H1 (cell line): Measurements from ENCODE around the gene LIN37. TPM values are rescaled to one million over a fixed set of nuclear protein-coding genes. Genes with fewer than 3 reads are reported as not detected.

Experiments used
- CTCF ChIA-PET: fragments of 300-600 bp; sonication (Branson Sonifier 250); formaldehyde crosslinking; loops from one replicate; lab custom pipeline; 2021; ENCODE audit not compliant: partially characterized antibody; lab: Charles Lee
- POLR2A ChIA-PET: fragments of 300-600 bp; sonication (Branson Sonifier 250); formaldehyde crosslinking; loops from one replicate; lab custom pipeline; 2021; ENCODE audit warnings: inconsistent platforms; ENCODE audit not compliant: partially characterized antibody; lab: Charles Lee
- DNase-seq, 2 experiments: peaks; one replicate each; pipeline versions ENCODE4 v3.0.0 to v3.0.0-alpha.2; 2010 to 2022; ENCODE audit warnings: low spot score in 2 of 2, low read depth in 1 of 2, mixed read lengths in 1 of 2
- FAIRE-seq: peaks from 2 replicates; lab custom pipeline; 2011; peaks lifted over from hg19 to GRCh38; lab: Jason Lieb, UNC
- H2AFZ ChIP-seq: 2 replicates; pipeline ENCODE4 v1.8.1; 2012; ENCODE audit warnings: low read length, inconsistent platforms
- H2AK5ac ChIP-seq: 2 replicates; pipeline ENCODE4 v1.6.1; 2013; ENCODE audit warnings: low read depth, low read length
- H2BK120ac ChIP-seq: replicated peaks from 2 replicates; pipeline ENCODE3; 2013; ENCODE audit warnings: low read depth, low read length, inconsistent platforms
- H2BK12ac ChIP-seq: 2 replicates; pipeline ENCODE4 v1.6.1; 2013; ENCODE audit warnings: low read depth, low read length
- H2BK15ac ChIP-seq: 2 replicates; pipeline ENCODE4 v1.6.1; 2013; ENCODE audit warnings: low read length
- H2BK20ac ChIP-seq: 2 replicates; pipeline ENCODE4 v1.6.1; 2013; ENCODE audit warnings: low read length
- H2BK5ac ChIP-seq: 2 replicates; pipeline ENCODE4 v1.6.1; 2013; ENCODE audit warnings: low read depth, low read length
- H3K14ac ChIP-seq: 2 replicates; pipeline ENCODE4 v1.6.1; 2013; ENCODE audit warnings: inconsistent platforms; ENCODE audit not compliant: insufficient read length
- H3K18ac ChIP-seq: 2 replicates; pipeline ENCODE4 v1.6.1; 2013; ENCODE audit warnings: low read length; ENCODE audit errors: extremely low read depth
- H3K23ac ChIP-seq: 2 replicates; pipeline ENCODE4 v1.6.1; 2013; ENCODE audit warnings: inconsistent platforms; ENCODE audit not compliant: insufficient read length
- H3K23me2 ChIP-seq: 2 replicates; pipeline ENCODE4 v1.6.1; 2013; ENCODE audit warnings: low read depth, low read length
- H3K27ac ChIP-seq: 2 replicates; pipeline ENCODE4 v1.6.1; 2011; ENCODE audit warnings: low read depth, low read length, inconsistent platforms
- H3K27me3 ChIP-seq, 4 experiments: replicated peaks in 1 of 4; 1 replicate in 1 of 4; 2 replicates in 3 of 4; pipeline versions ENCODE4 v1.6.1 to v1.8.1; 2011 to 2013; ENCODE audit warnings: low read length in 3 of 4, mild to moderate bottlenecking in 3 of 4, inconsistent platforms in 2 of 4, mixed read lengths in 2 of 4, moderate library complexity in 1 of 4; ENCODE audit not compliant: control insufficient read depth in 3 of 4, insufficient read depth in 3 of 4; ENCODE audit errors: extremely low read depth in 1 of 4
- H3K36me3 ChIP-seq, 4 experiments: 2 replicates each; pipeline versions ENCODE4 v1.6.1 to v1.8.1; 2011 to 2013; ENCODE audit warnings: mild to moderate bottlenecking in 4 of 4, low read length in 3 of 4, moderate library complexity in 2 of 4, control low read depth in 1 of 4, inconsistent platforms in 1 of 4; ENCODE audit not compliant: insufficient read depth in 4 of 4, control insufficient read depth in 2 of 4
- H3K4ac ChIP-seq: replicated peaks from 2 replicates; pipeline ENCODE3; 2013; ENCODE audit warnings: low read length, low read depth, mixed read lengths, inconsistent platforms; ENCODE audit not compliant: insufficient read length
- H3K4me1 ChIP-seq, 4 experiments: replicated peaks in 1 of 4; 1 replicate in 1 of 4; 2 replicates in 3 of 4; pipeline versions ENCODE4 v1.6.1 to v1.8.1; 2011 to 2013; ENCODE audit warnings: low read length in 3 of 4, inconsistent platforms in 2 of 4, mixed read lengths in 1 of 4; ENCODE audit not compliant: insufficient read depth in 4 of 4, control insufficient read depth in 3 of 4
- H3K4me2 ChIP-seq, 2 experiments: 2 replicates each; pipeline versions ENCODE4 v1.6.1 to v1.8.1; 2011 to 2013; ENCODE audit warnings: low read depth in 2 of 2, low read length in 2 of 2, control low read depth in 1 of 2, inconsistent platforms in 1 of 2, mild to moderate bottlenecking in 1 of 2; ENCODE audit not compliant: insufficient read depth in 1 of 2
- H3K4me3 ChIP-seq, 4 experiments: fragments of 200-600, 300-600 bp in 1 of 4; sonication (generic), shearing (Covaris generic), sonication (Bioruptor Twin) in 1 of 4; 2 replicates each; pipeline versions ENCODE4 v1.5.1 to v1.8.1; 2011 to 2016; ENCODE audit warnings: low read length in 4 of 4, low read depth in 3 of 4, control low read depth in 2 of 4, inconsistent platforms in 2 of 4, mild to moderate bottlenecking in 2 of 4, mixed read lengths in 1 of 4, moderate library complexity in 1 of 4; ENCODE audit not compliant: insufficient read depth in 2 of 4; ENCODE audit errors: extremely low read depth in 1 of 4
- H3K56ac ChIP-seq: replicated peaks from 2 replicates; pipeline ENCODE3; 2013; ENCODE audit warnings: low read depth, mild to moderate bottlenecking, mixed read lengths, low read length, inconsistent platforms; ENCODE audit not compliant: insufficient read length
- H3K79me1 ChIP-seq: 2 replicates; pipeline ENCODE4 v1.6.1; 2013; ENCODE audit warnings: low read depth, low read length, control low read depth
- H3K79me2 ChIP-seq, 2 experiments: 2 replicates each; pipeline versions ENCODE4 v1.6.1 to v1.8.1; 2012 to 2013; ENCODE audit warnings: low read length in 2 of 2, mild to moderate bottlenecking in 2 of 2, inconsistent platforms in 1 of 2; ENCODE audit not compliant: insufficient read depth in 2 of 2, control insufficient read depth in 1 of 2
- H3K9ac ChIP-seq, 4 experiments: replicated peaks in 1 of 4; 1 replicate in 1 of 4; 2 replicates in 3 of 4; pipeline versions ENCODE4 v1.6.1 to v1.8.1; 2011 to 2013; ENCODE audit warnings: low read depth in 3 of 4, low read length in 3 of 4, control low read depth in 2 of 4, mild to moderate bottlenecking in 2 of 4, moderate library complexity in 2 of 4, inconsistent platforms in 1 of 4; ENCODE audit errors: extremely low read depth in 1 of 4
- H3K9me3 ChIP-seq, 2 experiments: 2 replicates each; pipeline versions ENCODE4 v1.6.1 to v1.8.1; 2012 to 2013; ENCODE audit warnings: mild to moderate bottlenecking in 2 of 2, moderate library complexity in 2 of 2, control low read depth in 1 of 2, inconsistent platforms in 1 of 2, low read depth in 1 of 2, low read length in 1 of 2, mixed read lengths in 1 of 2; ENCODE audit not compliant: insufficient read depth in 2 of 2
- H4K20me1 ChIP-seq, 2 experiments: replicated peaks in 1 of 2; 2 replicates each; pipeline versions ENCODE3 to v1.8.1; 2011 to 2013; ENCODE audit warnings: inconsistent platforms in 2 of 2, low read length in 2 of 2, mild to moderate bottlenecking in 1 of 2; ENCODE audit not compliant: insufficient read depth in 2 of 2, control insufficient read depth in 1 of 2
- H4K5ac ChIP-seq: 2 replicates; pipeline ENCODE4 v1.6.1; 2013; ENCODE audit warnings: low read length, low read depth, mixed read lengths, inconsistent platforms; ENCODE audit not compliant: insufficient read length
- H4K8ac ChIP-seq: 2 replicates; pipeline ENCODE4 v1.8.0; 2013; ENCODE audit warnings: mild to moderate bottlenecking, moderate library complexity, low read length, inconsistent platforms; ENCODE audit not compliant: insufficient read depth; ENCODE audit errors: extremely low read depth
- H4K91ac ChIP-seq: replicated peaks from 2 replicates; pipeline ENCODE3; 2013; ENCODE audit warnings: low read length, mixed read lengths, inconsistent platforms; ENCODE audit not compliant: insufficient read length
- ATF3 ChIP-seq: IDR thresholded peaks from 2 replicates; pipeline ENCODE4 v1.6.1; 2011; ENCODE audit warnings: low read depth, mild to moderate bottlenecking, low read length; ENCODE audit not compliant: insufficient read depth
- CEBPB ChIP-seq: IDR thresholded peaks from 2 replicates; pipeline ENCODE4 v1.6.1; 2012; ENCODE audit warnings: low read depth, low read length
- CHD1 ChIP-seq: IDR thresholded peaks from 2 replicates; pipeline ENCODE4 v1.6.1; 2012; ENCODE audit warnings: low read depth, low read length, improper control_type of control experiment
- E2F6 ChIP-seq: IDR thresholded peaks from 2 replicates; pipeline ENCODE4 v1.6.1; 2012; ENCODE audit warnings: inconsistent platforms
- HDAC6 ChIP-seq: IDR thresholded peaks from one replicate; pipeline ENCODE4 v1.7.1; 2012; ENCODE audit warnings: low read depth, mild to moderate bottlenecking, inconsistent platforms, low read length, moderate library complexity
- JUN ChIP-seq: IDR thresholded peaks from 2 replicates; pipeline ENCODE4 v1.6.1; 2011; ENCODE audit warnings: low read depth, mild to moderate bottlenecking, improper control_type of control experiment, low read length
- KDM1A ChIP-seq: fragments of 200-600, 300-600 bp; sonication (generic); IDR thresholded peaks from 2 replicates; pipeline ENCODE4 v1.7.1; 2016; ENCODE audit warnings: mild to moderate bottlenecking, low read length, borderline replicate concordance
- KDM5A ChIP-seq: fragments of 200-600 bp; IDR thresholded peaks from 2 replicates; pipeline ENCODE4 v1.7.1; 2012; ENCODE audit warnings: mild to moderate bottlenecking, low read length, inconsistent platforms, mixed read lengths
- POU5F1 ChIP-seq: IDR thresholded peaks from 2 replicates; pipeline ENCODE4 v1.6.1; 2011; ENCODE audit warnings: low read depth, mild to moderate bottlenecking, low read length, moderate library complexity
- RXRA ChIP-seq: IDR thresholded peaks from 2 replicates; pipeline ENCODE4 v1.6.1; 2011; ENCODE audit warnings: low read depth, mild to moderate bottlenecking, low read length, moderate library complexity; ENCODE audit not compliant: insufficient read depth
- SUZ12 ChIP-seq: fragments of 200-600 bp; sonication (generic); IDR thresholded peaks from 2 replicates; pipeline ENCODE4 v1.6.1; 2012; ENCODE audit warnings: mild to moderate bottlenecking, inconsistent platforms, low read length, moderate library complexity, mixed read lengths
- TAF1 ChIP-seq: IDR thresholded peaks from 2 replicates; pipeline ENCODE4 v1.6.1; 2011; ENCODE audit warnings: mild to moderate bottlenecking, low read depth, low read length
- WGBS, 2 experiments: shearing (Covaris generic) in 1 of 2; methylation state at CpG; one replicate each; pipeline versions ENCODE4 v1.1.6 to v1.1.7; 2013 to 2015; ENCODE audit warnings: low lambda C conversion rate in 2 of 2, mixed read lengths in 2 of 2, inconsistent platforms in 1 of 2, low coverage in 1 of 2, missing lambda C conversion rate in 1 of 2; ENCODE audit not compliant: insufficient replicate concordance in 2 of 2, insufficient coverage in 1 of 2, insufficient read length in 1 of 2; ENCODE audit errors: extremely low coverage in 1 of 2, missing lambda C conversion rate in 1 of 2; 5-methylcytosine and 5-hydroxymethylcytosine counted together
- polyA plus RNA-seq, 7 experiments: library from polyadenylated mRNA; depleted of rRNA in 3 of 7; stranded (reverse) in 5 of 7; unstranded in 2 of 7; fragments of >200 nt in 5 of 7; fragments of 200-250 nt in 2 of 7; gene quantifications; 1 replicate in 5 of 7; 2 replicates in 1 of 7; 4 replicates in 1 of 7; pipeline versions ENCODE4 v1.2.1 to v1.2.3, GENCODE V29; 2011 to 2013; ENCODE audit warnings: missing spikeins in 2 of 7, mixed read lengths in 2 of 7
- total RNA-seq: library from RNA; stranded (reverse); fragmentation: NEBNext Ultra II Directional; extraction: Animal tissue kit (Norgen Biotek cat#: 25700); gene quantifications from 2 replicates; pipeline ENCODE4 v1.2.1, GENCODE V29; 2021
- TF ChIP-seq, protein P1 (sequence below): IDR thresholded peaks from 2 replicates; pipeline ENCODE4 v1.6.1; 2011; ENCODE audit warnings: low read length, improper control_type of control experiment

Gene LIN37
- total and polyA plus RNA-seq, 2 of the 8 experiments (the other 6 are each of a cell fraction or from before 2014, with no cell fraction given), result 3.8 to 9.8 TPM

DNA sequence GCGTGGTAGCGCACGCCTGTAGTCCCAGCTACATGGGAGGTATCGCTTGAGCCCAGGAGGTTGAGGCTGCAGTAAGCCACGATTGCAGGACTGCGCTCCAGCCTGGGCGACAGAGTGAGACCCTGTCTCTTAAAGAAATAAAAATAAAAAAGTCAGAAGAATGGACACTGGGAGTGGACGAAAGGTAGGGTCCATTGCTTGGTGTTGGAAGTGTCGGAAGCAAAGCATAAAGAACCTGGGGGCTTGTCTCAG lies 26.6 kb downstream of the LIN37 start:
- H4K20me1 ChIP-seq, result peaks cover 0 to 1% of the 10 kb centered on the region in 2 experiments
- no peaks in the 10 kb centered on the region for H3K79me2 ChIP-seq
- H3K4ac ChIP-seq, result no peak overlapping the region
- no peak overlapping the region for H2BK120ac ChIP-seq
- no peak overlapping the region for H3K18ac ChIP-seq
- H2BK15ac ChIP-seq, result no peak overlapping the region
- H2BK20ac ChIP-seq, result no peak overlapping the region
- H3K23ac ChIP-seq, result no peak overlapping the region
- H4K8ac ChIP-seq, result no peak overlapping the region
- H3K27me3 ChIP-seq, result peaks cover 0 to 9% (median 7%) of the 10 kb centered on the region in 4 experiments; a peak in 3 of 7 replicates
- H3K4me3 ChIP-seq, result peak overlapping the region in 2 of 4 experiments; percentile 62 to 73; a peak in 3 of 8 replicates
- no peak overlapping the region for H3K14ac ChIP-seq
- no peak overlapping the region for H2BK12ac ChIP-seq
- DNase-seq (no peak), FAIRE-seq (no peak)
- H2AK5ac ChIP-seq, result no peak overlapping the region
- no peak overlapping the region for H2BK5ac ChIP-seq
- CTCF ChIA-PET, result no interaction called here
- POLR2A ChIA-PET, result interaction anchor here (0.7 to 1.0 kb wide), 2 partner anchors 9 to 27 kb away, joined by 3 to 4 read pairs; partner anchors contain the start of gene LIN37
- H3K4me2 ChIP-seq, result peak overlapping the region; percentile 54 to 82; a peak in 3 of 4 replicates
- no peak overlapping the region for H4K91ac ChIP-seq
- no peak overlapping the region for H3K27ac ChIP-seq
- H4K5ac ChIP-seq, result no peak overlapping the region
- no peak overlapping the region for H2AFZ ChIP-seq
- no peak overlapping the region for H3K56ac ChIP-seq
- WGBS, 2 experiments, result 53% methylated on average over 9 of the region's 9 CpGs; no CpG with 5 or more reads in 1 of the 2 experiments
- H3K4me1 ChIP-seq, result peaks cover 0 to 21% (median 17%) of the 10 kb centered on the region in 4 experiments; a peak in 6 of 7 replicates
- no peaks in the 10 kb centered on the region; the same call in 1 of the 2 replicates for H3K79me1 ChIP-seq
- H3K9ac ChIP-seq, result no peak overlapping the region
- peaks cover 4% of the 10 kb centered on the region; the same call in 1 of the 2 replicates for H3K23me2 ChIP-seq
- no peaks in the 10 kb centered on the region for H3K9me3 ChIP-seq
- no peaks in the 10 kb centered on the region for H3K36me3 ChIP-seq
- TF ChIP-seq KDM1A, result no peak
- TF ChIP-seq HDAC6, result no peak
- no peak for TF ChIP-seq TAF1
- no peak for TF ChIP-seq CHD1
- no peak for TF ChIP-seq POU5F1
- TF ChIP-seq KDM5A, result no peak
- no peak for TF ChIP-seq RXRA
- TF ChIP-seq ATF3, result no peak
- no peak for TF ChIP-seq SUZ12
- TF ChIP-seq, protein P1, sequence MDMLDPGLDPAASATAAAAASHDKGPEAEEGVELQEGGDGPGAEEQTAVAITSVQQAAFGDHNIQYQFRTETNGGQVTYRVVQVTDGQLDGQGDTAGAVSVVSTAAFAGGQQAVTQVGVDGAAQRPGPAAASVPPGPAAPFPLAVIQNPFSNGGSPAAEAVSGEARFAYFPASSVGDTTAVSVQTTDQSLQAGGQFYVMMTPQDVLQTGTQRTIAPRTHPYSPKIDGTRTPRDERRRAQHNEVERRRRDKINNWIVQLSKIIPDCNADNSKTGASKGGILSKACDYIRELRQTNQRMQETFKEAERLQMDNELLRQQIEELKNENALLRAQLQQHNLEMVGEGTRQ, result no peak
- no peak for TF ChIP-seq CEBPB
- no peak for TF ChIP-seq E2F6
- TF ChIP-seq JUN, result no peak
